Endothelial cell of umbilical vein (primary cell): ENCODE measurements around the gene SLC35G1. TPM values are rescaled to one million over a fixed set of nuclear protein-coding genes. Genes with fewer than 3 reads are reported as not detected.

Source experiments
- BruUV-seq: library from RNA; stranded (reverse); fragments of 400-500 nt; replicated peaks from 2 replicates; lab custom pipeline; 2021; lab: Mats Ljungman, UMichigan
- CTCF ChIA-PET: fragments of 300-600, 350-600 bp; sonication (Branson Sonifier 250); formaldehyde crosslinking; loops from one replicate; lab custom pipeline; 2021; ENCODE audit warnings: antibody characterized with exemption, inconsistent platforms; lab: Charles Lee
- POLR2A ChIA-PET: fragments of 300-600, 350-600 bp; sonication (Branson Sonifier 250); formaldehyde crosslinking; loops from one replicate; lab custom pipeline; 2021; ENCODE audit warnings: antibody characterized with exemption, inconsistent platforms; lab: Charles Lee
- DNase-seq: peaks from one replicate; pipeline ENCODE4 v3.0.0-alpha.2; 2011; ENCODE audit warnings: low read depth, low spot score
- FAIRE-seq: peaks from 2 replicates; lab custom pipeline; 2011; peaks lifted over from hg19 to GRCh38; lab: Jason Lieb, UNC
- H2AFZ ChIP-seq: 2 replicates; pipeline ENCODE4 v1.6.0; 2012; ENCODE audit warnings: low read depth, low read length, control low read depth, inconsistent platforms
- H3K27ac ChIP-seq: 2 replicates; pipeline ENCODE4 v1.5.1; 2011; ENCODE audit warnings: low read depth, mild to moderate bottlenecking, control low read depth, low read length, moderate library complexity; ENCODE audit not compliant: insufficient read depth
- H3K27me3 ChIP-seq, 2 experiments: 2 replicates each; pipeline versions ENCODE4 v1.6.0 to v1.6.1; 2011; ENCODE audit warnings: low read length in 2 of 2, mixed read lengths in 1 of 2; ENCODE audit not compliant: control insufficient read depth in 2 of 2, insufficient read depth in 2 of 2
- H3K36me3 ChIP-seq, 2 experiments: 2 replicates in 1 of 2; 3 replicates in 1 of 2; pipeline ENCODE4 v1.5.1; 2011; ENCODE audit warnings: low read length in 2 of 2, mild to moderate bottlenecking in 1 of 2, moderate library complexity in 1 of 2; ENCODE audit not compliant: control insufficient read depth in 2 of 2, insufficient read depth in 2 of 2; ENCODE audit errors: extremely low read depth in 1 of 2
- H3K4me1 ChIP-seq: 3 replicates; pipeline ENCODE4 v1.5.1; 2011; ENCODE audit warnings: mild to moderate bottlenecking, low read length; ENCODE audit not compliant: control insufficient read depth, insufficient read depth; ENCODE audit errors: extremely low read depth
- H3K4me2 ChIP-seq: 2 replicates; pipeline ENCODE4 v1.6.1; 2011; ENCODE audit warnings: low read length, control low read depth, mixed read lengths; ENCODE audit not compliant: insufficient read depth
- H3K4me3 ChIP-seq, 3 experiments: fragments of 200-600 bp in 1 of 3; sonication (generic), shearing (Covaris generic) in 1 of 3; replicated peaks in 1 of 3; 2 replicates each; pipeline ENCODE4 v1.5.1; 2011 to 2016; ENCODE audit warnings: control low read depth in 3 of 3, low read length in 3 of 3, mild to moderate bottlenecking in 2 of 3, inconsistent platforms in 1 of 3, low read depth in 1 of 3, moderate library complexity in 1 of 3; ENCODE audit not compliant: insufficient read depth in 1 of 3
- H3K79me2 ChIP-seq: 2 replicates; pipeline ENCODE4 v1.6.0; 2012; ENCODE audit warnings: low read length, inconsistent platforms; ENCODE audit not compliant: control insufficient read depth, insufficient read depth
- H3K9ac ChIP-seq: replicated peaks from 2 replicates; pipeline ENCODE3; 2011; ENCODE audit warnings: low read length, control low read depth; ENCODE audit not compliant: insufficient read depth; ENCODE audit errors: extremely low read depth
- H3K9me1 ChIP-seq: replicated peaks from 3 replicates; pipeline ENCODE4 v1.6.0; 2011; ENCODE audit warnings: mild to moderate bottlenecking, low read length; ENCODE audit not compliant: control insufficient read depth, insufficient read depth; ENCODE audit errors: extremely low read depth
- H3K9me3 ChIP-seq: replicated peaks from 2 replicates; pipeline ENCODE4 v1.5.1; 2012; ENCODE audit warnings: low read length, inconsistent platforms; ENCODE audit not compliant: control insufficient read depth, insufficient read depth
- H4K20me1 ChIP-seq: replicated peaks from 2 replicates; pipeline ENCODE3; 2011; ENCODE audit warnings: mild to moderate bottlenecking, low read length; ENCODE audit not compliant: control insufficient read depth, insufficient read depth; ENCODE audit errors: extremely low read depth
- CTCF ChIP-seq, 2 donors: IDR thresholded peaks; 1 replicate in 1 of 2; 2 replicates in 1 of 2; pipeline ENCODE4 v1.5.1; 2011; ENCODE audit warnings: low read length in 2 of 2, mild to moderate bottlenecking in 2 of 2, moderate library complexity in 2 of 2, control low read depth in 1 of 2, inconsistent platforms in 1 of 2, low read depth in 1 of 2; ENCODE audit not compliant: insufficient read depth in 1 of 2; ENCODE audit errors: extremely low read depth in 1 of 2
- JUN ChIP-seq: IDR thresholded peaks from 2 replicates; pipeline ENCODE4 v1.6.1; 2011; ENCODE audit warnings: borderline replicate concordance, low read depth; ENCODE audit not compliant: insufficient read length, insufficient read depth
- MAX ChIP-seq: IDR thresholded peaks from 2 replicates; pipeline ENCODE4 v1.6.1; 2011; ENCODE audit not compliant: insufficient read depth, insufficient read length
- MYC ChIP-seq: IDR thresholded peaks from one replicate; pipeline ENCODE4 v1.6.1; 2011; ENCODE audit warnings: mild to moderate bottlenecking, low read depth, low read length
- POLR2A ChIP-seq: IDR thresholded peaks from 2 replicates; pipeline ENCODE4 v1.6.1; 2012; ENCODE audit warnings: low read depth, mild to moderate bottlenecking, control low read depth, low read length
- dilution Hi-C: fragments of 300-500 bp; cut with MboI; formaldehyde crosslinking; loops from one replicate; pipeline ENCODE4 v1.15.0; 2019; ENCODE audit warnings: low sequenced_read_pairs; ENCODE audit not compliant: extremely low pct_ligation_motif_present
- intact Hi-C: fragments of 100-400 bp; cut with micrococcal nuclease; formaldehyde crosslinking; loops from one replicate; pipeline ENCODE4 v1.10.0; 2022
- polyA plus RNA-seq, 4 experiments: library from polyadenylated mRNA; depleted of rRNA in 3 of 4; stranded (reverse) in 3 of 4; unstranded in 1 of 4; fragments of >200 nt; gene quantifications; 2 replicates each; pipeline versions ENCODE4 v1.2.1 to v1.2.3, GENCODE V29; 2011 to 2012; ENCODE audit warnings: missing spikeins in 1 of 4
- total RNA-seq: library from RNA; stranded (reverse); gene quantifications from 2 replicates; pipeline ENCODE4 v1.2.3, GENCODE V29; 2021

SLC35G1 gene
- total and polyA plus RNA-seq, 2 donors (not counting 3 experiments of a cell fraction or from before 2014, with no cell fraction given) = 2.5 to 4.1 TPM

- Histone ChIP-seq H3K27ac (no peak overlapping the region), H3K9me3 (no peaks in the 10 kb centered on the region), H3K9me1 (no peaks in the 10 kb centered on the region), H4K20me1 (no peaks in the 10 kb centered on the region), H2AFZ (no peak overlapping the region), H3K4me3 (no peak overlapping the region), H3K4me2 (no peak overlapping the region), H3K9ac (no peak overlapping the region), H3K79me2 (no peaks in the 10 kb centered on the region), H3K36me3 (no peaks in the 10 kb centered on the region), H3K4me1 (peaks cover 7% of the 10 kb centered on the region), H3K27me3 (no peaks in the 10 kb centered on the region)
- ChIA-PET POLR2A (no interaction called here), CTCF (interaction anchor here (0.6 to 3.3 kb wide), 32 partner anchors 8 to 528 kb away, joined by 3 to 157 read pairs (median 4); partner anchors contain the start of genes FRA10AC1 and SLC35G1)
- intact Hi-C loops (loop anchor here (1.0 to 5.0 kb wide), 2 partner anchors 404 to 526 kb away; no protein-coding TSS in a partner anchor), dilution Hi-C loops (no loop called here)
- TF ChIP-seq MYC = no peak
- TF ChIP-seq POLR2A = no peak
- peak in 1 of 2 donors; percentile 33 for TF ChIP-seq CTCF (IDR thresholded peaks at IDR 0.05; ENCODE audit: extremely low read depth in 1 of 2, insufficient read depth in 1 of 2, low read depth in 1 of 2, low read length in 2 of 2)
- TF ChIP-seq MAX = no peak
- TF ChIP-seq JUN = no peak
- no TSS peak for BruUV-seq
- peak; percentile 31 for DNase-seq
- peak; percentile 89 for FAIRE-seq
These were observed 22.7 kb downstream of the SLC35G1 start for GRCh38 chr10:93916257-93917063.
